Panc1 (cell line): ENCODE results near the gene NCBP2L.

ENCODE experiments used
- CTCF ChIP-seq: fragments of 450-650 bp; IDR thresholded peaks from 2 replicates; pipeline ENCODE4 v1.5.1; 2017; ENCODE audit warnings: mild to moderate bottlenecking
- POLR2AphosphoS5 ChIP-seq: IDR thresholded peaks from 2 replicates; pipeline ENCODE4 v1.6.1; 2012; ENCODE audit warnings: mild to moderate bottlenecking, low read depth, low read length, moderate library complexity
- REST ChIP-seq, 2 experiments: IDR thresholded peaks; 2 replicates each; pipeline ENCODE4 v1.6.1; 2011 to 2012; ENCODE audit warnings: low read depth in 2 of 2, control low read depth in 1 of 2, low read length in 1 of 2, mild to moderate bottlenecking in 1 of 2, moderate library complexity in 1 of 2; ENCODE audit not compliant: insufficient read depth in 1 of 2

- TF ChIP-seq CTCF: no peak
- TF ChIP-seq REST (IDR thresholded peaks at IDR 0.05; ENCODE audit: insufficient read depth in 1 of 2, low read depth in 2 of 2, low read length in 1 of 2): no peak
- no peak for TF ChIP-seq POLR2AphosphoS5
Observed at GRCh38 chrX:107825698-107826237, 48.2 kb downstream of the NCBP2L start, which contains the start of gene MID2.
